Measurements from ENCODE around the gene DNAJB2.

DNAJB2 gene

DNA sequence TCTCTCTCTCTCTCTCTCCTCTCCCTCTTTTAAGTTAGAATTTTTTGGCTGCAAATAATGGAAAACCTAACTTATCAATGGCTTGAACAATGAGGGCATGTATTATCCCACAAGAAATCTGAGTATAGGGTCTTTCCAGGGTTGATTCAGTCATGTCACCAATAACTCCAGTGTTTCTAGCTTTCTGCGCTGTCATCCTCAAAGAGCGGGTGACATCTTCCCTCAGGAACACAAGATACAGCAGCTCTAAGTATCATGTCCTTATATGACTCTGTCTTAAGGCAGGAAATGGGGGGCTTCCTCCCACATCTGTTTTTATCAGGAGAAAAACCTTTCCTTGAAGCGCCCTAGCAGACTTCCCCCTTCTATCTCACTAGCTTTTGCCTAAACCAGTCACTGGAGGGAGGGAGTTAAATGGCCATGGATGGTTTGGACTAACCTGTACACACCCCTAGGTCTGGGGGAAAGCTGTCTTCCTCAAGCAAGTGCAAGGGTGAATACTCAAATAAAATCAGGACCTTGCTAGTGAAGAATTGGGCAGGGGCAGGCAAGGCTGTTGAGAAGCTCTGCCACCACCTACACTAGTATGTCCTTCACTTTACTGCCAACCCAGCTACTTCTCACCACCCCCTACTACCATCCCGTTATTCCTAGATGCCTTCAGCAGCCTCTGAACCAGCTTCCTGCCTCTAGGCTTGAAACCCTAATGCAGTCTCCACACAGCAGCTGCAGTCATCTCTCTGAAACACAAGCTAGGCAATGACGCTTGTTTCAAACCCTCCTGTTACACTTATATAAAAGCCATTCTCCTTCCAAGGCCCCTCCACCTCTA lies 17.9 kb upstream of the DNAJB2 start:
- H3K27ac ChIP-seq (ENCODE audit: low read depth, low read length): no peak overlapping the region
- no peak overlapping the region for H3K4me3 ChIP-seq (ENCODE audit: low read length)
- no peaks in the 10 kb centered on the region for H3K9me3 ChIP-seq (ENCODE audit: insufficient read depth, low read depth, low read length)
- H3K9ac ChIP-seq (ENCODE audit: low read depth, low read length): no peak overlapping the region
- no peaks in the 10 kb centered on the region for H3K4me1 ChIP-seq (ENCODE audit: insufficient read depth, low read length)
- WGBS: 86% methylated on average over 4 of the region's 5 CpGs
- no peaks in the 10 kb centered on the region for H3K36me3 ChIP-seq (ENCODE audit: insufficient read depth, low read length)
- peaks cover 31% of the 10 kb centered on the region for H3K27me3 ChIP-seq (ENCODE audit: insufficient read depth, low read length)

GRCh38 chr2:219266232-219266631 lies 12.9 kb upstream of the DNAJB2 start:
- no peaks in the 10 kb centered on the region for H3K9me3 ChIP-seq (ENCODE audit: insufficient read depth, low read depth, low read length)
- H3K27ac ChIP-seq (ENCODE audit: low read depth, low read length): no peak overlapping the region
- no peak overlapping the region for H3K9ac ChIP-seq (ENCODE audit: low read depth, low read length)
- peaks cover 14% of the 10 kb centered on the region for H3K27me3 ChIP-seq (ENCODE audit: insufficient read depth, low read length)
- 69% methylated on average over 5 of the region's 5 CpGs for WGBS
- no peaks in the 10 kb centered on the region for H3K4me1 ChIP-seq (ENCODE audit: insufficient read depth, low read length)
- no peaks in the 10 kb centered on the region for H3K36me3 ChIP-seq (ENCODE audit: insufficient read depth, low read length)
- H3K4me3 ChIP-seq (ENCODE audit: low read length): no peak overlapping the region

DNA sequence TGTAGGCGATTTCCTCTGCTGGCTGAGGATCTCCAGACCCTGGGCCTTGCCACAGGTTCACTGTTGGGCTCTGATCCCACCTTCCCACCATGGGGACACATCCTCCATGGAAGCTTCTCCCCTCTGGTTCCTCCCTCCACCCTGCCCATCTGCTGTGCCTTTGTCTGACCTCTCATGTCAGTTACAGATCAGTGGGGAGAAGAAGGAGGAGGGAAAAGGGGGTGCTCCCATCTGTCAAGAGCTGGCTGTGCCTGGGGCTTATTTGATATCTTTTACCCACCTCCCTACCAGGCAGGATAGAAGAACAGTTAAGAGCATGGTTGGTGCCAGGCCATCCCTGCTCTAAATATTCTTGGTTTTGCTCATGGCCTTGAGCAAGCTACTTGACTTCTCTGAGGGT lies 12.3 kb upstream of the DNAJB2 start:
- Histone ChIP-seq H3K9me3 (ENCODE audit: insufficient read depth, low read depth, low read length) (no peaks in the 10 kb centered on the region), H3K9ac (ENCODE audit: low read depth, low read length) (no peak overlapping the region), H3K4me1 (ENCODE audit: insufficient read depth, low read length) (no peaks in the 10 kb centered on the region), H3K36me3 (ENCODE audit: insufficient read depth, low read length) (no peaks in the 10 kb centered on the region), H3K27ac (ENCODE audit: low read depth, low read length) (no peak overlapping the region), H3K4me3 (ENCODE audit: low read length) (no peak overlapping the region), H3K27me3 (ENCODE audit: insufficient read depth, low read length) (peaks cover 8% of the 10 kb centered on the region)
- 90% methylated on average over 1 of the region's 1 CpG for WGBS

DNA sequence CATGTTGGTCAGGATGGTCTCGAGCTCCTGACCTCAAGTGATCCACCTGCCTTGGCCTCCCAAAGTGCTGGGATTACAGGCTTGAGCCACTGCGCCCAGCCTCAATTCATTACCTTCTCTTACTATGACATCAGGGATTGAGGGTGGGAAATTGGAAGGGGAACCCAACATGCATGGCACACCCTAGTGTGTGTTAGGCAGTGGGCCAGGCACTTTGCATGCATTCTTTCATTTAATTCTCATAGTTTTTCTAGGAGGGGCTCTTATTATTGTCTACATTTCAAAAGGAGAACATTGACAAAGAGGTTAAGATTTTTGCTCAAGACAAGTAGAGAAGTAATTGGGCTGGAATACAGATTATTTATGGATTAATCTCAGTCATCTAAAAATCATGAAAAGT lies 10.9 kb upstream of the DNAJB2 start:
- Histone ChIP-seq H3K27ac (ENCODE audit: low read depth, low read length) (no peak overlapping the region), H3K27me3 (ENCODE audit: insufficient read depth, low read length) (peaks cover 5% of the 10 kb centered on the region), H3K9me3 (ENCODE audit: insufficient read depth, low read depth, low read length) (no peaks in the 10 kb centered on the region), H3K4me3 (ENCODE audit: low read length) (no peak overlapping the region), H3K36me3 (ENCODE audit: insufficient read depth, low read length) (no peaks in the 10 kb centered on the region), H3K9ac (ENCODE audit: low read depth, low read length) (no peak overlapping the region), H3K4me1 (ENCODE audit: insufficient read depth, low read length) (no peaks in the 10 kb centered on the region)
- WGBS: 80% methylated on average over 1 of the region's 2 CpGs

DNA sequence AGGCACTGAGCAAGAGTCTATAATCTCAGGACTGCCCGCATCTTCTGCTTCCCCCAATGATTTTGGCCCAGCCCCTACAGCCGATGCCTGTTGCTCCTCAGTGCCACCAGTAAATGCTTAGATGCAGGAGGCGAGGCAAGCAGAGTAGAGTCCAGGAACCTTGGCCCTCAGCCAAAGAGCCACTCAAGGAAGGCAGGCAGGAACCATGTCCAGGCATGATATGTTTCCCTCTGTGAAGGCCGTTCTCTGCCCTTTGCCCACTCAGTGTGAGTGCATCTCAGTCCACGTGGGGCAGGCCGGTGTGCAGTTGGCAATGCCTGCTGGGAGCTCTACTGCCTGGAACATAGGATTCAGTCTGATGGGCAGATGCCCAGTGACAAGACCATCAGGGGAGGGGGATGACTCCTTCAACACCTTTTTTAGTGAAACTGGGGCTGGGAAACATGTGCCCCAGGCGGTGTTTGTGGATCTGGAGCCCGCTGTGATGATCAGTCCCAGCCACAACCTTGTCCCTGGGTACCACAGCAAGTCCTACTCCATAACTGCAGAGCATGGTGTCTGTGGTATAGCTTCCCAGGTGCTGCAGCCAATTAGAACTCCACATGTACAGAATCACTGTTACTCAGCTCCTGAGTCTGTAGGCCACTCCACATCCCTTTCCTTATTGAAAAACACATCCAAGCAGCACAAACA lies 9.7 kb upstream of the DNAJB2 start:
- H3K27ac ChIP-seq (ENCODE audit: low read depth, low read length): no peak overlapping the region
- WGBS: 90% methylated on average over 8 of the region's 8 CpGs
- peaks cover 5% of the 10 kb centered on the region; the same call in 1 of the 2 replicates for H3K27me3 ChIP-seq (ENCODE audit: insufficient read depth, low read length)
- H3K4me1 ChIP-seq (ENCODE audit: insufficient read depth, low read length): peaks cover 4% of the 10 kb centered on the region; the same call in 1 of the 2 replicates
- no peak overlapping the region for H3K4me3 ChIP-seq (ENCODE audit: low read length)
- H3K9ac ChIP-seq (ENCODE audit: low read depth, low read length): no peak overlapping the region
- no peaks in the 10 kb centered on the region for H3K9me3 ChIP-seq (ENCODE audit: insufficient read depth, low read depth, low read length)
- H3K36me3 ChIP-seq (ENCODE audit: insufficient read depth, low read length): no peaks in the 10 kb centered on the region

DNA sequence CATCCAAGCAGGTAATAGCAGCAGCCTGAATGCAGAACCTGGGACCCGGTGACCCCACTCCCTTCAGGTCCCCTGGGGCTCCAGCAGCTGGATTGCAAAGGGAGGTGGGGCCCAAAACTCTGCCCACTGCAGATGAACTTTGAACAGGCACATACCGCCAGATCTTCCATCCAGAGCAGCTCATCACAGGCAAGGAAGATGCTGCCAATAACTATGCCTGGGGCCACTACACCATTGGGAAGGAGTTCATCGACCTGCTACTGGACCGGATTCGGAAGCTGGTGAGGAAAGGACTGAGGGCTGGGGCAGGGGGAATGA lies 9.2 kb upstream of the DNAJB2 start:
- WGBS: 95% methylated on average over 5 of the region's 5 CpGs
- no peak overlapping the region for H3K4me3 ChIP-seq (ENCODE audit: low read length)
- no peak overlapping the region for H3K9ac ChIP-seq (ENCODE audit: low read depth, low read length)
- no peak overlapping the region for H3K27ac ChIP-seq (ENCODE audit: low read depth, low read length)
- no peaks in the 10 kb centered on the region for H3K36me3 ChIP-seq (ENCODE audit: insufficient read depth, low read length)
- no peaks in the 10 kb centered on the region for H3K9me3 ChIP-seq (ENCODE audit: insufficient read depth, low read depth, low read length)
- peaks cover 5% of the 10 kb centered on the region; the same call in 1 of the 2 replicates for H3K27me3 ChIP-seq (ENCODE audit: insufficient read depth, low read length)
- H3K4me1 ChIP-seq (ENCODE audit: insufficient read depth, low read length): peaks cover 5% of the 10 kb centered on the region; the same call in 1 of the 2 replicates

GRCh38 chr2:219271021-219271420 lies 8.1 kb upstream of the DNAJB2 start:
- Histone ChIP-seq H3K9ac (ENCODE audit: low read depth, low read length) (no peak overlapping the region), H3K27me3 (ENCODE audit: insufficient read depth, low read length) (peaks cover 5% of the 10 kb centered on the region; the same call in 1 of the 2 replicates), H3K36me3 (ENCODE audit: insufficient read depth, low read length) (no peaks in the 10 kb centered on the region), H3K9me3 (ENCODE audit: insufficient read depth, low read depth, low read length) (no peaks in the 10 kb centered on the region), H3K27ac (ENCODE audit: low read depth, low read length) (no peak overlapping the region), H3K4me3 (ENCODE audit: low read length) (no peak overlapping the region), H3K4me1 (ENCODE audit: insufficient read depth, low read length) (peaks cover 5% of the 10 kb centered on the region; the same call in 1 of the 2 replicates)
- WGBS: 94% methylated on average over 2 of the region's 2 CpGs

DNA sequence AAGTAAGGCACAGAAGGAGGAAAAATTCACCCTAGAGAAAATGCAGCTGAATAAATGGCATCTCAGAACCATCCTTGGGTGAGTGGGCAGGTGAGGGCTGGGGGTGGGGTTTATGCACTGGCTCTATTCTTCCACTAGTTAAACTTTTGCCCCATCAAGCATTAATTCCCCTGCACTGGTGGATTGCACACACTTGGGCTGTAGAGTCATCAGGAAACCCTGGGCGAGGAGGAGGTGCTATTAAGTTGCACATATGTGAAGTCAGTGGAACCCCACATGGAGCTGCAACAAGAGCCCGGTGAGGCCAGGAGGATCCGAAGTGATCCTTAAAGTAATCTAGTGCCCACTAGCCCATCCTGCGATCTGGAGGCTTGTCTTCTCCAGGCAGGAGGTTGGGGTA lies 6.8 kb upstream of the DNAJB2 start:
- 87% methylated on average over 4 of the region's 4 CpGs for WGBS
- H3K9ac ChIP-seq (ENCODE audit: low read depth, low read length): no peak overlapping the region
- H3K27ac ChIP-seq (ENCODE audit: low read depth, low read length): no peak overlapping the region
- H3K4me1 ChIP-seq (ENCODE audit: insufficient read depth, low read length): peaks cover 8% of the 10 kb centered on the region; the same call in 1 of the 2 replicates
- no peak overlapping the region for H3K4me3 ChIP-seq (ENCODE audit: low read length)
- peaks cover 5% of the 10 kb centered on the region; the same call in 1 of the 2 replicates for H3K27me3 ChIP-seq (ENCODE audit: insufficient read depth, low read length)
- no peaks in the 10 kb centered on the region for H3K36me3 ChIP-seq (ENCODE audit: insufficient read depth, low read length)
- H3K9me3 ChIP-seq (ENCODE audit: insufficient read depth, low read depth, low read length): no peaks in the 10 kb centered on the region

- H3K4me3 ChIP-seq (ENCODE audit: low read length): no peak overlapping the region
- H3K9me3 ChIP-seq (ENCODE audit: insufficient read depth, low read depth, low read length): no peaks in the 10 kb centered on the region
- H3K27me3 ChIP-seq (ENCODE audit: insufficient read depth, low read length): peaks cover 5% of the 10 kb centered on the region; the same call in 1 of the 2 replicates
- no peak overlapping the region for H3K9ac ChIP-seq (ENCODE audit: low read depth, low read length)
- no peaks in the 10 kb centered on the region for H3K36me3 ChIP-seq (ENCODE audit: insufficient read depth, low read length)
- H3K4me1 ChIP-seq (ENCODE audit: insufficient read depth, low read length): peaks cover 12% of the 10 kb centered on the region
- H3K27ac ChIP-seq (ENCODE audit: low read depth, low read length): no peak overlapping the region
- WGBS: 95% methylated on average over 2 of the region's 2 CpGs
These were observed 6.2 kb upstream of the DNAJB2 start for GRCh38 chr2:219272995-219273394.

DNA sequence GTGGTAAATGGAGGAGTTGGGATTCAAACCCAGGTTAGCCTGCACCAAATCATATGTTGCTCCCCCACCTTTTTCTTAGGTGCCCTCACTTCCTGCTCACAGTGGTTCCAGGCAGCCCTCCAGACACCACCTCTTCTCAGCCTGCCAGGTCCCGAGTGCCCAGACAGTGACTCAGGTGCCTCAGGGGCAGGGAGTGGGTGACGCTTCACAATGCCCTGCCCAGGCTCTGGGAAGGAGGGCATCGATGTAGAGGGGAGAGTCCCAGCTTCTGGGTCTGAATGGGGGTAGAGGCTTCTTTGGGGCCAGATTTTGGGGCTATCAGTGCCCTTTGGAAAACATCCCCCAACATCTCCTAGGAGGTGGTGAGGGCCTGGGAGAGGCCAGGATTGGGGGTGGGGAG lies 5.2 kb upstream of the DNAJB2 start:
- Histone ChIP-seq H3K27ac (ENCODE audit: low read depth, low read length) (peak overlapping the region; percentile 59), H3K9me3 (ENCODE audit: insufficient read depth, low read depth, low read length) (no peaks in the 10 kb centered on the region), H3K36me3 (ENCODE audit: insufficient read depth, low read length) (no peaks in the 10 kb centered on the region), H3K4me1 (ENCODE audit: insufficient read depth, low read length) (peaks cover 20% of the 10 kb centered on the region), H3K9ac (ENCODE audit: low read depth, low read length) (peak overlapping the region; percentile 12; the same call in 1 of the 2 replicates), H3K27me3 (ENCODE audit: insufficient read depth, low read length) (peaks cover 5% of the 10 kb centered on the region; the same call in 1 of the 2 replicates), H3K4me3 (ENCODE audit: low read length) (no peak overlapping the region)
- WGBS: 81% methylated on average over 3 of the region's 3 CpGs

- Histone ChIP-seq H3K4me1 (ENCODE audit: insufficient read depth, low read length) (peaks cover 20% of the 10 kb centered on the region), H3K27me3 (ENCODE audit: insufficient read depth, low read length) (no peaks in the 10 kb centered on the region), H3K9me3 (ENCODE audit: insufficient read depth, low read depth, low read length) (no peaks in the 10 kb centered on the region), H3K36me3 (ENCODE audit: insufficient read depth, low read length) (no peaks in the 10 kb centered on the region), H3K4me3 (ENCODE audit: low read length) (no peak overlapping the region), H3K27ac (ENCODE audit: low read depth, low read length) (peak overlapping the region; percentile 59), H3K9ac (ENCODE audit: low read depth, low read length) (peak overlapping the region; percentile 12; the same call in 1 of the 2 replicates)
- 47% methylated on average over 6 of the region's 6 CpGs for WGBS
These were observed 4.7 kb upstream of the DNAJB2 start for GRCh38 chr2:219274361-219274921.

Measured in HUES64 (cell line).